Liver (tissue), 3 donors: ENCODE results near the gene MAMDC2.

Experiments
- CTCF ChIP-seq: fragments of 150-350 bp; IDR thresholded peaks from 2 replicates; pipeline ENCODE4 v1.5.1; 2017; ENCODE audit warnings: improper control_type of control experiment, low read depth, low read length; ENCODE audit not compliant: missing input control
- TAF1 ChIP-seq: conservative IDR thresholded peaks from 2 replicates; pipeline ENCODE4 v1.6.1; 2016; ENCODE audit warnings: antibody characterized with exemption, mild to moderate bottlenecking
- donor health status: healthy.
- donor health status: healthy.

- TF ChIP-seq CTCF (no peak), TAF1 (no peak)
These were observed 100.5 kb downstream of the MAMDC2 start for GRCh38 chr9:70144131-70144503.
